Mucosa of stomach (tissue), 1 donor: Measurements from ENCODE around the gene IL2RA.
A peak's percentile ranks its signal among the peaks of the same experiment; 100 is the strongest.

Experiments used
- H3K27me3 ChIP-seq: one replicate; pipeline ENCODE4 v1.7.0; 2013; ENCODE audit warnings: mild to moderate bottlenecking, low read length; ENCODE audit not compliant: control insufficient read depth, insufficient read depth
- H3K36me3 ChIP-seq: one replicate; pipeline ENCODE4 v1.7.0; 2013; ENCODE audit warnings: low read length; ENCODE audit not compliant: control insufficient read depth, insufficient read depth
- H3K4me1 ChIP-seq: one replicate; pipeline ENCODE4 v1.7.0; 2013; ENCODE audit warnings: mild to moderate bottlenecking, low read length; ENCODE audit not compliant: control insufficient read depth, insufficient read depth
- H3K4me3 ChIP-seq: one replicate; pipeline ENCODE4 v1.7.0; 2013; ENCODE audit warnings: low read length
- H3K9ac ChIP-seq: one replicate; pipeline ENCODE4 v1.7.0; 2013; ENCODE audit warnings: mild to moderate bottlenecking, low read length, moderate library complexity
- H3K9me3 ChIP-seq: one replicate; pipeline ENCODE4 v1.7.0; 2013; ENCODE audit warnings: mild to moderate bottlenecking, low read length, moderate library complexity; ENCODE audit not compliant: control insufficient read depth
- donor health status: Pancreatic carcinoma.

Gene IL2RA

GRCh38 chr10:5975641-5976473 is 86.3 kb downstream of the IL2RA start:
- Histone ChIP-seq H3K36me3 (no peaks in the 10 kb centered on the region), H3K27me3 (no peaks in the 10 kb centered on the region), H3K4me1 (peaks cover 26% of the 10 kb centered on the region), H3K9ac (peak overlapping the region; percentile 94), H3K9me3 (no peaks in the 10 kb centered on the region), H3K4me3 (peak overlapping the region; percentile 87)

GRCh38 chr10:5973069-5973468 is 89.1 kb downstream of the IL2RA start:
- H3K4me1 ChIP-seq, result peaks cover 35% of the 10 kb centered on the region
- H3K9ac ChIP-seq, result no peak overlapping the region

GRCh38 chr10:5971886-5972285 is 90.3 kb downstream of the IL2RA start:
- no peak overlapping the region for H3K4me3 ChIP-seq
- no peaks in the 10 kb centered on the region for H3K9me3 ChIP-seq
- peaks cover 34% of the 10 kb centered on the region for H3K4me1 ChIP-seq
- H3K36me3 ChIP-seq, result no peaks in the 10 kb centered on the region
- H3K9ac ChIP-seq, result peak overlapping the region; percentile 47
- H3K27me3 ChIP-seq, result no peaks in the 10 kb centered on the region

More at GRCh38 chr10:5973069-5973468, 89.1 kb downstream of the IL2RA start:
- Histone ChIP-seq H3K9me3 (no peaks in the 10 kb centered on the region), H3K27me3 (no peaks in the 10 kb centered on the region), H3K4me3 (no peak overlapping the region), H3K36me3 (no peaks in the 10 kb centered on the region)

- Histone ChIP-seq H3K27me3 (no peaks in the 10 kb centered on the region), H3K4me3 (no peak overlapping the region), H3K9me3 (no peaks in the 10 kb centered on the region), H3K36me3 (no peaks in the 10 kb centered on the region), H3K4me1 (peaks cover 34% of the 10 kb centered on the region), H3K9ac (peak overlapping the region; percentile 47)
Measured at GRCh38 chr10:5971315-5971832, 90.8 kb downstream of the IL2RA start.

GRCh38 chr10:5970527-5970926 is 91.6 kb downstream of the IL2RA start:
- Histone ChIP-seq H3K4me3 (no peak overlapping the region), H3K9me3 (no peaks in the 10 kb centered on the region), H3K9ac (no peak overlapping the region), H3K27me3 (no peaks in the 10 kb centered on the region), H3K4me1 (peaks cover 35% of the 10 kb centered on the region), H3K36me3 (no peaks in the 10 kb centered on the region)

GRCh38 chr10:5970066-5970465 is 92.1 kb downstream of the IL2RA start:
- no peaks in the 10 kb centered on the region for H3K36me3 ChIP-seq
- H3K4me1 ChIP-seq, result peaks cover 40% of the 10 kb centered on the region

GRCh38 chr10:5968681-5969453 is 93.3 kb downstream of the IL2RA start:
- Histone ChIP-seq H3K4me1 (peaks cover 43% of the 10 kb centered on the region), H3K4me3 (no peak overlapping the region), H3K36me3 (no peaks in the 10 kb centered on the region), H3K9me3 (no peaks in the 10 kb centered on the region), H3K9ac (no peak overlapping the region), H3K27me3 (no peaks in the 10 kb centered on the region)

More at GRCh38 chr10:5970066-5970465, 92.1 kb downstream of the IL2RA start:
- H3K9me3 ChIP-seq, result no peaks in the 10 kb centered on the region
- no peak overlapping the region for H3K9ac ChIP-seq
- no peak overlapping the region for H3K4me3 ChIP-seq
- H3K27me3 ChIP-seq, result no peaks in the 10 kb centered on the region

- H3K36me3 ChIP-seq, result peaks cover 2% of the 10 kb centered on the region
- H3K4me3 ChIP-seq, result no peak overlapping the region
- no peaks in the 10 kb centered on the region for H3K27me3 ChIP-seq
- H3K9ac ChIP-seq, result no peak overlapping the region
- no peaks in the 10 kb centered on the region for H3K9me3 ChIP-seq
- H3K4me1 ChIP-seq, result peaks cover 43% of the 10 kb centered on the region
Measured at GRCh38 chr10:5968037-5968680, 94.0 kb downstream of the IL2RA start.

- peaks cover 17% of the 10 kb centered on the region for H3K4me1 ChIP-seq
- H3K9me3 ChIP-seq, result no peaks in the 10 kb centered on the region
- no peak overlapping the region for H3K9ac ChIP-seq
- peaks cover 7% of the 10 kb centered on the region for H3K36me3 ChIP-seq
- H3K27me3 ChIP-seq, result no peaks in the 10 kb centered on the region
- no peak overlapping the region for H3K4me3 ChIP-seq
Measured at GRCh38 chr10:5965266-5965665, 96.9 kb downstream of the IL2RA start.

- Histone ChIP-seq H3K4me3 (no peak overlapping the region), H3K9ac (no peak overlapping the region), H3K36me3 (peaks cover 12% of the 10 kb centered on the region), H3K4me1 (peaks cover 13% of the 10 kb centered on the region), H3K9me3 (no peaks in the 10 kb centered on the region), H3K27me3 (no peaks in the 10 kb centered on the region)
Measured at GRCh38 chr10:5964736-5965135, 97.4 kb downstream of the IL2RA start.

GRCh38 chr10:5963591-5963990 is 98.6 kb downstream of the IL2RA start:
- Histone ChIP-seq H3K36me3 (peaks cover 13% of the 10 kb centered on the region), H3K4me1 (peaks cover 9% of the 10 kb centered on the region), H3K27me3 (no peaks in the 10 kb centered on the region), H3K9ac (no peak overlapping the region), H3K4me3 (no peak overlapping the region), H3K9me3 (no peaks in the 10 kb centered on the region)
